Endodermal cell (in vitro differentiated cells): ENCODE data around the gene SLC16A1. TPM values are rescaled to one million over a fixed set of nuclear protein-coding genes. Genes with fewer than 3 reads are reported as not detected.

ENCODE experiments used
- DNase-seq: peaks from one replicate; pipeline ENCODE4 v3.0.0-alpha.2; 2017
- H3K27ac ChIP-seq: 2 replicates; pipeline ENCODE4 v1.5.1; 2013; ENCODE audit warnings: mild to moderate bottlenecking, low read depth, low read length, moderate library complexity
- H3K27me3 ChIP-seq: 2 replicates; pipeline ENCODE4 v1.6.1; 2013; ENCODE audit warnings: mild to moderate bottlenecking, low read length, moderate library complexity; ENCODE audit not compliant: insufficient read depth, control insufficient read depth, poor library complexity, severe bottlenecking
- H3K36me3 ChIP-seq: 2 replicates; pipeline ENCODE4 v1.7.0; 2013; ENCODE audit warnings: mild to moderate bottlenecking, low read length, moderate library complexity; ENCODE audit not compliant: control insufficient read depth, insufficient read depth
- H3K4me1 ChIP-seq: one replicate; pipeline ENCODE4 v1.7.0; 2013; ENCODE audit warnings: low read length; ENCODE audit not compliant: control insufficient read depth, insufficient read depth
- H3K4me3 ChIP-seq: 2 replicates; pipeline ENCODE4 v1.5.1; 2013; ENCODE audit warnings: mild to moderate bottlenecking, low read length, moderate library complexity
- H3K9ac ChIP-seq: 2 replicates; pipeline ENCODE4 v1.6.1; 2013; ENCODE audit warnings: mild to moderate bottlenecking, low read length, moderate library complexity; ENCODE audit not compliant: poor library complexity, severe bottlenecking; ENCODE audit errors: extremely low read depth
- H3K9me3 ChIP-seq: 2 replicates; pipeline ENCODE4 v1.6.1; 2013; ENCODE audit warnings: mild to moderate bottlenecking, low read length, moderate library complexity; ENCODE audit not compliant: control insufficient read depth
- H3K27ac Mint-ChIP-seq: 2 replicates; pipeline ENCODE4 v1.8.0; 2020; ENCODE audit warnings: mixed read lengths
- H3K27me3 Mint-ChIP-seq: 2 replicates; pipeline ENCODE4 v1.8.0; 2021; ENCODE audit warnings: mild to moderate bottlenecking, mixed read lengths; ENCODE audit not compliant: insufficient read depth
- H3K36me3 Mint-ChIP-seq: 2 replicates; pipeline ENCODE4 v1.8.0; 2020; ENCODE audit warnings: low read depth, mixed read lengths
- H3K4me1 Mint-ChIP-seq: 2 replicates; pipeline ENCODE4 v1.8.0; 2020; ENCODE audit warnings: mixed read lengths
- H3K4me3 Mint-ChIP-seq: 2 replicates; pipeline ENCODE4 v1.8.0; 2020; ENCODE audit warnings: mild to moderate bottlenecking, moderate library complexity, mixed read lengths
- H3K9me3 Mint-ChIP-seq: 2 replicates; pipeline ENCODE4 v1.8.0; 2020; ENCODE audit warnings: mild to moderate bottlenecking, mixed read lengths
- CTCF ChIP-seq: fragments of 200-600 bp; sonication (generic); conservative IDR thresholded peaks from 2 replicates; pipeline ENCODE4 v1.5.0; 2021; ENCODE audit warnings: antibody characterized with exemption, mild to moderate bottlenecking
- WGBS, 2 experiments: methylation state at CpG; one replicate each; pipeline versions ENCODE4 v1.1.5 to v1.1.7; 2013; ENCODE audit warnings: missing lambda C conversion rate in 2 of 2, mixed read lengths in 1 of 2; ENCODE audit not compliant: insufficient coverage in 1 of 2, insufficient read length in 1 of 2; 5-methylcytosine and 5-hydroxymethylcytosine counted together
- total RNA-seq, 2 donors: library from RNA; stranded (reverse); fragmentation: NEBNext Ultra II Directional in 1 of 2; extraction: Animal tissue kit (Norgen Biotek cat#: 25700) in 1 of 2; gene quantifications; 2 replicates in 1 of 2; 3 replicates in 1 of 2; pipeline ENCODE4 v1.2.1, GENCODE V29; 2021

The SLC16A1 gene
- total RNA-seq, 2 donors from 2014 or later, result 229 to 248 TPM

DNA sequence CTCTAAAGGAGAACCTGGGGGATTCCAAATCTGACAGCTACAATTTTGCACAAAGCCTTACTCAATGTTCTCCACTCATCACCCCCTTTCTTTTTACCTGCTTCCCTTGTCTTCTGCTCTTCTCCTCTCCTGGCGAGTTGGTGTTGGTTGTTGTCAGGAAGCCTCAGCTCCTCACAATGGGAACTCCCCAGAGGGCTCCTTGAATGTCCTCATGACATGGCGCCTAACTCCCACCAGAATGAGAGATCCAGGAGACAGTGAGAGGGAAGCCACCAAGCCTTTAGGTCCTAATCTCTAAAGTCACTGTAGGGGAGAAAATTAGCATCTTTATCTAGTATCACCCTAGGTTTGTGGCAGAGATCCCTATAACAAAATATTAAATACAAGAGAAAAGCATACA, 87.8 kb downstream of the SLC16A1 start:
- Mint-ChIP-seq H3K9me3 (no peaks in the 10 kb centered on the region), H3K4me3 (no peak overlapping the region), H3K36me3 (peaks cover 6% of the 10 kb centered on the region), H3K27ac (peak overlapping the region; percentile 67), H3K27me3 (no peaks in the 10 kb centered on the region), H3K4me1 (peaks cover 41% of the 10 kb centered on the region)
- Histone ChIP-seq H3K9me3 (no peaks in the 10 kb centered on the region), H3K27me3 (no peaks in the 10 kb centered on the region), H3K27ac (no peak overlapping the region), H3K4me3 (no peak overlapping the region), H3K9ac (no peak overlapping the region), H3K36me3 (no peaks in the 10 kb centered on the region), H3K4me1 (peaks cover 15% of the 10 kb centered on the region)
- 78 to 100% methylated on average over 1 to 2 of the region's 2 CpGs for WGBS, 2 experiments
- TF ChIP-seq CTCF, result no peak
- DNase-seq, result peak; percentile 59

GRCh38 chr1:112866981-112867380, 89.0 kb downstream of the SLC16A1 start:
- Histone ChIP-seq H3K27ac (no peak overlapping the region), H3K4me3 (no peak overlapping the region), H3K27me3 (no peaks in the 10 kb centered on the region), H3K36me3 (no peaks in the 10 kb centered on the region), H3K9ac (no peak overlapping the region), H3K4me1 (peaks cover 15% of the 10 kb centered on the region), H3K9me3 (no peaks in the 10 kb centered on the region)
- H3K27ac Mint-ChIP-seq, result no peak overlapping the region
- peaks cover 9% of the 10 kb centered on the region for H3K36me3 Mint-ChIP-seq
- TF ChIP-seq CTCF, result no peak
- H3K27me3 Mint-ChIP-seq, result no peaks in the 10 kb centered on the region
- DNase-seq, result no peak
- H3K9me3 Mint-ChIP-seq, result peaks cover 2% of the 10 kb centered on the region
- 88 to 100% methylated on average over 1 to 5 of the region's 5 CpGs for WGBS, 2 experiments
- peaks cover 31% of the 10 kb centered on the region for H3K4me1 Mint-ChIP-seq
- H3K4me3 Mint-ChIP-seq, result no peak overlapping the region

DNA sequence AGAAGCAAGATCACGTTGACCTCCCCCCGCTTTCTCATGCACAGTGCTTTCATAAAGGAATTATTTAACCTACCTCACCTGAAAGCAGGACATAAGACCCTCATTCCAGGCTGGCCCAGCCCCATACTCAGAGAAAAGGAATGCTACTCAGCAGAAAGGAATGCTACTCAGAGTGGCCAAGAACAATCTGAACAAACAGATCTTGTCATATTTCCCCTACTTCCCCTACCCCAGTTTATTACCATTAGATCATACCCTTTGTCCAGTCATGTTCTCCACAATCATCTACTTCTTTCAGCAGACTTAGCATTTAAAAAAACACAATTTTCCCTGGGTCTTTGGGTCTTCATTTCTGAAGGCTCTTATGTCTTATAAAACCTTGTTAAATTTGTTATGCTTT, 89.8 kb downstream of the SLC16A1 start:
- Histone ChIP-seq H3K9ac (no peak overlapping the region), H3K36me3 (no peaks in the 10 kb centered on the region), H3K9me3 (no peaks in the 10 kb centered on the region), H3K27ac (no peak overlapping the region), H3K4me1 (peaks cover 11% of the 10 kb centered on the region), H3K27me3 (no peaks in the 10 kb centered on the region), H3K4me3 (no peak overlapping the region)
- Mint-ChIP-seq H3K4me1 (peaks cover 26% of the 10 kb centered on the region), H3K4me3 (no peak overlapping the region), H3K27ac (peak overlapping the region; percentile 58), H3K9me3 (peaks cover 2% of the 10 kb centered on the region), H3K27me3 (no peaks in the 10 kb centered on the region), H3K36me3 (peaks cover 9% of the 10 kb centered on the region)
- DNase-seq, result no peak
- 88% methylated on average over 2 of the region's 2 CpGs for WGBS, 2 experiments
- no peak for TF ChIP-seq CTCF
